ENCODE data around the gene GM2A.

The GM2A gene

DNA sequence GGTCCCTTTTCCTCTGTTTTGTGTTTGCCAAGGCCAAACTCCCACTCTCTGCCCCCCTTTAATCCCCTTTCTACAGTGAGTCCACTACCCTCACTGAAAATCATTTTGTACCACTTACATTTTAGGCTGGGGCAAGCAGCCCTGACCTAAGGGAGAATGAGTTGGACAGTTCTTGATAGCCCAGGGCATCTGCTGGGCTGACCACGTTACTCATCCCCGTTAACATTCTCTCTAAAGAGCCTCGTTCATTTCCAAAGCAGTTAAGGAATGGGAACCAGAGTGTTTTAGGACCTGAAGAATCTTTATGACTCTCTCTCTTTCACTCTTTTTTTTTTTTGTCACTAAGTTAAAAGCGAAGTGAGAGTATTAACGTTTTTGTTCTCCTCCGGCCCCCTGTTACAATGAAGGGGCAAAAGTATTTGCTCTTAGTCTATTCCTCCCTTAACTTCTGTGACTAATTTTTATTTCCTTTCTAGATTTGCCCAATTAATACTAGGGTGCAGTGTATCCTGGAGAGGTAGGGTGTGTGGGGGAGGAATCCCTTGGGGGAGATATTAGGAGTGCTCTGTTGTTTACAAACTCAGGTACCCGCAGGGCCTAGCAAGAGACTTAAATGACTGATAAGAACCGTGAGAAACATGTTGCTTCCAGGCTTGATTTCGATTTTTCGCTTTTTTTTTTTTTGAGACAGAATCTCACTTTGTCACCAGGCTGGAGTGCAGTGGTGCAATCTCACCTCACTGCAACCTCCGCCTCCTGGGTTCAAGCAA, 14.7 kb downstream of the GM2A start:
- TF ChIP-seq, protein P1, sequence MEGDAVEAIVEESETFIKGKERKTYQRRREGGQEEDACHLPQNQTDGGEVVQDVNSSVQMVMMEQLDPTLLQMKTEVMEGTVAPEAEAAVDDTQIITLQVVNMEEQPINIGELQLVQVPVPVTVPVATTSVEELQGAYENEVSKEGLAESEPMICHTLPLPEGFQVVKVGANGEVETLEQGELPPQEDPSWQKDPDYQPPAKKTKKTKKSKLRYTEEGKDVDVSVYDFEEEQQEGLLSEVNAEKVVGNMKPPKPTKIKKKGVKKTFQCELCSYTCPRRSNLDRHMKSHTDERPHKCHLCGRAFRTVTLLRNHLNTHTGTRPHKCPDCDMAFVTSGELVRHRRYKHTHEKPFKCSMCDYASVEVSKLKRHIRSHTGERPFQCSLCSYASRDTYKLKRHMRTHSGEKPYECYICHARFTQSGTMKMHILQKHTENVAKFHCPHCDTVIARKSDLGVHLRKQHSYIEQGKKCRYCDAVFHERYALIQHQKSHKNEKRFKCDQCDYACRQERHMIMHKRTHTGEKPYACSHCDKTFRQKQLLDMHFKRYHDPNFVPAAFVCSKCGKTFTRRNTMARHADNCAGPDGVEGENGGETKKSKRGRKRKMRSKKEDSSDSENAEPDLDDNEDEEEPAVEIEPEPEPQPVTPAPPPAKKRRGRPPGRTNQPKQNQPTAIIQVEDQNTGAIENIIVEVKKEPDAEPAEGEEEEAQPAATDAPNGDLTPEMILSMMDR (IDR thresholded peaks at IDR 0.05; ENCODE audit: low read depth, low read length): no peak
- no peaks in the 10 kb centered on the region for H3K4me1 ChIP-seq
- H3K9me3 ChIP-seq: no peaks in the 10 kb centered on the region
- no peak for DNase-seq
- no peaks in the 10 kb centered on the region; the same call in 1 of the 2 replicates for H3K27me3 ChIP-seq
- no peak overlapping the region for H3K4me3 ChIP-seq (ENCODE audit: low read depth, low read length)
- no peaks in the 10 kb centered on the region for H3K36me3 ChIP-seq

DNA sequence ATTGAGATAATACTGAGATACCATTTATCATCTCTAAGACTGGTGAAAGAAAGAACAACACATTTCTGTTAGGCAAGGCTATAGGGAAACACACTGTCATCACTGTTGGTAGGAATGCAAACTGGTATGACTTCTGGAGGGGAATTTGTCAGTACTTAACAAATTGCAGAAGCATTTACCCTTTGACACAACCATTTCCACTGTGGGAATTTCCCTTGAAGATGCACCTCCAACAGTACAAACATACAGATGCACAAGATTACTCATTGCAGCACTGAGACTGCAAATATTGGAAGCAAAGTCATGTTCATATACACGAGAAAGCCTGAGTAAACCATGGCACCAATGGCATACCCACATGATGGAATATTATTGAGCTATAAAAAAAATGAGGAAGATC, 17.6 kb downstream of the GM2A start:
- TF ChIP-seq, protein P1 (IDR thresholded peaks at IDR 0.05; ENCODE audit: low read depth, low read length): no peak
- Histone ChIP-seq H3K36me3 (no peaks in the 10 kb centered on the region), H3K4me1 (no peaks in the 10 kb centered on the region), H3K4me3 (ENCODE audit: low read depth, low read length) (no peak overlapping the region), H3K27me3 (no peaks in the 10 kb centered on the region; the same call in 1 of the 2 replicates), H3K9me3 (no peaks in the 10 kb centered on the region)
- no peak for DNase-seq

GRCh38 chr5:151271336-151271735, 18.4 kb downstream of the GM2A start:
- TF ChIP-seq, protein P1 (IDR thresholded peaks at IDR 0.05; ENCODE audit: low read depth, low read length): no peak
- DNase-seq: no peak
- Histone ChIP-seq H3K4me1 (no peaks in the 10 kb centered on the region), H3K27me3 (no peaks in the 10 kb centered on the region; the same call in 1 of the 2 replicates), H3K4me3 (ENCODE audit: low read depth, low read length) (no peak overlapping the region), H3K36me3 (no peaks in the 10 kb centered on the region), H3K9me3 (no peaks in the 10 kb centered on the region)

GRCh38 chr5:151274666-151275065, 21.7 kb downstream of the GM2A start:
- Histone ChIP-seq H3K4me3 (ENCODE audit: low read depth, low read length) (no peak overlapping the region), H3K9me3 (no peaks in the 10 kb centered on the region), H3K36me3 (no peaks in the 10 kb centered on the region), H3K27me3 (no peaks in the 10 kb centered on the region; the same call in 1 of the 2 replicates), H3K4me1 (no peaks in the 10 kb centered on the region)
- DNase-seq: no peak
- TF ChIP-seq, protein P1 (IDR thresholded peaks at IDR 0.05; ENCODE audit: low read depth, low read length): no peak

GRCh38 chr5:151275803-151276202, 22.8 kb downstream of the GM2A start:
- TF ChIP-seq, protein P1 (IDR thresholded peaks at IDR 0.05; ENCODE audit: low read depth, low read length): no peak
- H3K27me3 ChIP-seq: no peaks in the 10 kb centered on the region; the same call in 1 of the 2 replicates
- no peak overlapping the region for H3K4me3 ChIP-seq (ENCODE audit: low read depth, low read length)
- no peaks in the 10 kb centered on the region for H3K36me3 ChIP-seq
- H3K4me1 ChIP-seq: no peaks in the 10 kb centered on the region
- no peaks in the 10 kb centered on the region for H3K9me3 ChIP-seq
- DNase-seq: no peak

GRCh38 chr5:151278845-151279244, 25.9 kb downstream of the GM2A start:
- no peaks in the 10 kb centered on the region for H3K9me3 ChIP-seq
- no peaks in the 10 kb centered on the region for H3K36me3 ChIP-seq
- TF ChIP-seq, protein P1 (IDR thresholded peaks at IDR 0.05; ENCODE audit: low read depth, low read length): no peak
- H3K4me1 ChIP-seq: no peaks in the 10 kb centered on the region
- H3K27me3 ChIP-seq: no peaks in the 10 kb centered on the region; the same call in 1 of the 2 replicates
- H3K4me3 ChIP-seq (ENCODE audit: low read depth, low read length): no peak overlapping the region
- DNase-seq: no peak
